Measurements from ENCODE around the gene SAPCD2.

The SAPCD2 gene

DNA sequence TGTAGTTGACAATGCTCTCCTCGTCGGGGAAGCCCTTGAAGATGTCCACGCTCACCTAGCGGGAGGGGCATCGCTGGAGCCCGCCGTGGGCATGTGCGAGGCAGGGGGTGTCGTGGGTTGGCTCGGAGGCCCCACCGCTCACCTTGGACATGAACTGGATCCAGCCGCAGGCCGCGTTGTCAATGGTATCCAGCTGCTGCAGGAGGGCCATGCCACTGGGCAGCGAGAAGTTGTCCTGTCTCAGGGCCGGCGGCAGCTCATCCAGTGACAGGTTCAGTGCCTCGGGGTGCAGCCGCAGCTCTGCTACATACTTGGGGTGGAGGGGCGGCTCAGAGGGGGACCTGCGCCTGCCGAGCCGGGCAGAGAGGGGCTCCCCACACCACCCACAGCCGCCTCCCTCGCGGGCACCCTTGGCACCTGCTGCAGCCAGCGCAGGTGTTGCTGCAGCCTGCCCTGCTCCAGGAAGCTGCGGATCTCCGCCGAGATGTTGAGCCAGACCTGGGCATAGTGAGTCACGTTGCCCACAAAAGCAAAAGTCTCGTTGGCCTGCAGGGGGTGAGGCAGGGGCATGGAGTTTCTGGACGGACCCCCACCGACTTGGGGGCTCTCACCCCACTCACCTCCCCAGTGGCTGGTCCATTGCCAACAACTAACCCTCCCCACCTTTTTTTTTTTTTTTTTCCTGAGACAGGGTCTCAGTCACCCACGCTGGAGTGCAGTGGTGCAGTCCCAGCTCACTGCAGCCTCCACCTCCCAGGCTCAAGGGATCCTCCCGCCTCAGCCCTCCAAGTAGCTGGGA lies 51.4 kb downstream of the SAPCD2 start:
- DNase-seq (ENCODE audit: low read depth, low spot score): no peak

GRCh38 chr9:137017791-137018497 lies 52.4 kb downstream of the SAPCD2 start:
- DNase-seq (ENCODE audit: low read depth, low spot score): no peak

- no peak for DNase-seq (ENCODE audit: low read depth, low spot score)
Observed at GRCh38 chr9:137017071-137017470, 53.3 kb downstream of the SAPCD2 start.

DNA sequence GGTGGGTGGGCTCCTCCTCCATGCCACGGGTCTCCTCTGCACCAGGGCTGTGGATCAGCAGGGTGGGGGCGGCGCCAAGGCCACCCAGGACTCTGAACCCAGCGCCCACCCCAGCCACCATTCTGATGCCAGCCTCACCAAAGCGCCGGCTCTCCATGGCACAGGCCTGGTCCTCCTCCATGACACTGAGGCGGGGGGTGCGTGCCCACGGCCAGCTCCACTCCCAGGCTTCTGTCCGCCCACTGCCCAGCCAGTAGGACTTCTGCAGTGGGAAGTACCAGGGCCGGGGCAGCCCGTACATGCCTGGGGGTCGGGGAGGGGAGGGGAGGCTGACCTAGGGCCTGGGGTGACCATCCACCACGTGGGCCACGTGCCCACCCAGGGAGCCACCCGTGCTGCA lies 53.9 kb downstream of the SAPCD2 start:
- DNase-seq (ENCODE audit: low read depth, low spot score): no peak

DNA sequence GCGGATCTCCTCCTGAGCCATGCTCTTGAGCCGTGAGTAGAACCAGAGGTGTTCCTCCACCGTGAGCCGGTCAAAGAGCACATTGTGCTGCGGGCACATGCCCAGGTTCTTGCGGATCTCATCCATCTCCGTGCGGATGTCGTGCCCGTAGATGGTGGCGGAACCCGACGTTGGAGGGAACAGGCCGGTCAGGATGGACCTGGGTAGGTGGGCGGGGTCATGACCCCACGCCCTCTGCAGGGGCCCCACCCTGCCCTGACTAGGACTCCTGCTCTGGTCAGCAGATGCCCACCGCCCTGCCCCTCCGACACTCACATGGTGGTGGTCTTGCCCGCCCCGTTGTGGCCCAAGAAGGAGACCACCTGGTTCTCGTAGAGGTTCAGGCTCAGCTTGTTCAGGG lies 54.4 kb downstream of the SAPCD2 start:
- DNase-seq (ENCODE audit: low read depth, low spot score): no peak

GRCh38 chr9:137015540-137015930 lies 54.8 kb downstream of the SAPCD2 start:
- DNase-seq (ENCODE audit: low read depth, low spot score): no peak

DNA sequence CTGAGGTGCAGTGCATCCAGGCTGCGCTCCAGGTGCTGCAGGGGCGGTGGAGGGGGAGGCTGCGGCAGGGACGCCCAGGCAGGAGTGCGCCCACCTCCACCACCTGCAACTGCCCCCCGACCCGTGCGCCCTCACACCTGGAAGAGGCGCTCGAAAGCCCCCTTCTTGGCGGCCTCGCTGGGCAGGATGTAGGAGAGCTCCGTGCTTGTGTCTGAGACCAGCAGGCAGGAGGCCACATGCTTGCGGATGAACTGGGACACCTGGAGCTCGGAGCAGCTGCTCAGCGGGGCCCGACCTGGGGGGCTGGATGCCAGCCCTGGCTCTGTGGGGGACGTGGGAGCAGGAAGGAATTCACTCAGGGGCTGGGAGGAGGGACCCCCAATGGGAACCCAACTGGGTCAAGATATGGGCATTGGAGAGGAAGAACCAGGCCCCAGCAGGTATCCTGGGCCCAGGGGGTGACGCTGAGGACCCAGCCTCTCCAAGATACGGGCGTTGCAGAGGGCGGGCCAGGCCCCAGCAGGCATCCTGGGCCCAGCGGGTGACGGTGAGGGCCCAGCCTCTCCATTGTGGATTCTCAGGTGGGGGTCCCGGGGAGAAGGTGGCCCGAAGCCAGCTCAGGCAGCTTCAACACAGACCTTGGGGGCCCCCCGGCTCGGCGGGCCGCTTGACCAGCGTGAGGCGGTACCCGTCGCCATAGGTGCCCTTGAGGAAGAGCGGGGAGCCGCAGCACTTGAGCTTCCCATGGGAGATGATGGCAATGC lies 55.4 kb downstream of the SAPCD2 start:
- no peak for DNase-seq (ENCODE audit: low read depth, low spot score)

DNA sequence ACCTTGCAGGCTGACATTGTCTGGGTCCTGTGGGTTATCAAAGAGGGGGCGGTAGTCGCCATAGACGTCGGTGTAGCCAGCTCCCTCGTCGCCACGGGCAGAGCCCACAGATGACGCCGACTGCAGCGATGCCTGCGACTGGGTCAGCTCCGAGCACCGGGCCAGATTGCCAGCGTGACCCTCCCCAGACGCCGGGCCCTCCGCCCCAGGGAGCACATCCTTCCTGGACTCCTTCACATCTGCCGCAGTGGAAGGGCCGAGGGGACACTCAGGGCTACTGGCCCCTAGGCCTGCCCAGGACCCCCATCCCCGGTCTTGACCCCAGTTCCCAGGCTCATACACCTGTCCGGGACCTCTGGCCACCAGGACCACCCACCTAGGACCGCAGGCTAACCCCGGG lies 56.2 kb downstream of the SAPCD2 start:
- DNase-seq (ENCODE audit: low read depth, low spot score): no peak

- no peak for DNase-seq (ENCODE audit: low read depth, low spot score)
Observed at GRCh38 chr9:137013571-137013940, 56.8 kb downstream of the SAPCD2 start.

DNA sequence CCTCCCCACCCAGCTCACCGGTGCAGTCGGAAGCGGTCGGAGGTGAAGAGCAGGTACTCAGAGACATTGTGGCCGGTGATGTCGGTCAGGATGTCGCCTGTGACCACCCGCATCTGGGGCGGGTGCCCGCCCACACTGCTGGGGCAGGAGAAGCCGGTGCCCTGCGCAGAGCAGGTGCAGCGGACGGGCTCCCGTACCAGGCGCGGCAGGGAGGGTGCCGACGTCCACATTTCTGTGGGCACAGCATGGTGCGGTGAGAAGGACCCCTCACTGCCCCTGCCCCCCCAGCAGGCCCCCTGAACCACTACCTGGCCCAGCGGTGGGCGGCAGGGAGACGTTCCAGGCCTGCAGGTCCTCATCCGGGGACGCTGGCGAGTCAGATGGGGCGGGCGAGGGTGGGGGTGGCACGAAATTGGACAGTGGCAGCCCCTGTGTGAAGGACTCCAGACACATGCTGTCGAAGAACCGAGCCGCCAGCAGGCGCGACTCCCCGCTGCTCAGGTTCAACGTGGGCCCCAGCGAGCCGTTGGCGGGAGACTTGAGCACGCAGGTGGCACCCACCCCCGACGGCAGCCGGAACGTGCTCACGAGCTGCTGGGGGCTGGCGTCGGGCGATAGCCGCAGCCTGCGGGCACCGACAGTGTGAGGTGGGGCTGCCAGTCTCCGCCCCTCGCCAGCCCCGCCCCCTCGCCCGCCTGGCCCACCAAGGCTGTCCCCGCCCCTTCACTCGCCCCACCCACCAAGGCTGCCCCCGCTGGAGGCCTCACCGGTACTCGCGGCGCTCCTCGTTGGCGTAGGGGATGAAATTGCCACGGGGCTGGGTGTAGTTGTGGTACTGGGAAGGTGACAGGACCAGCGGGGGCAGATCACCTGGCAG lies 57.4 kb downstream of the SAPCD2 start:
- DNase-seq (ENCODE audit: low read depth, low spot score): no peak

Data from brain pericyte (primary cell).